ENCODE measurements around the gene OR2W3.

OR2W3 gene

DNA sequence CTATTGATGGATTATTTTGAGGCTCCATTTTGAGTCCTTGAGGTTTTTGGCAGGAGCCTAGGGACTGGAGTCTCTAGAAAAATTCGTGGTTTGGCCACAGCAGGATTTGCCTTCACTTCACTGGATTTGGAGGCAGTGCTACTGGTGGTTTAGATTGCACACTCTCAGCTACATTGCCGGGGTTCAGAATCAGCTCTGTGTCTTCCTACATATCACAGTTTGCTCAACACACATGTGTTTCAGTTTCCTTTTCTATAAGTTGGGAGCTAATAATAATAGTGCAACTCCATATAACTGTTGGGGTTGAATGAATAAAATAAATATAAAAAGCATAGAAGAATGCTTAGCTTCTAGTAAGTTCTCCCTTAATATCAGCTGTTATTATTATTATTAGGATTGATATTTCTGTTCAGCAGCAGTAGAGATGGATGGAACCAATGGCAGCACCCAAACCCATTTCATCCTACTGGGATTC lies at the start of gene OR2W3:
TSS of gene OR2W3 (plus strand) at position 425 of the 475 bp plus-strand sequence. CDS start at position 425, 0 bp downstream.
- DNase-seq: no peak

DNA sequence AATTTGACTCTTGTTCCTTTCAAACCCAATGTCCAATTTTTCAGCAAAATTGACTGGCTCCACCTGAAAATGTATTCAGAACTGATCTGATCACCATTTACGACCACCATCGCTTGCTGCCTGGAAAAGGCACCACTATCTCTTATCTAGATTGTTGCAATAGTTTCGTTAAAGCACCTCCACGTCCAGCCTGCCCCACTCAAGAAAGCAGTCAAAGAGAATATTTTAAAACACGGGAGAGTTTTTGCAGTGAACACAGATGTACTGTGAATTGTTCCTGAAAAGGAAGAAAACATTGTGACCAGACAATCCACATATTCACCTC lies 49.7 kb upstream of the OR2W3 start:
- DNase-seq: no peak

GRCh38 chr1:247848346-247848745 lies 47.0 kb upstream of the OR2W3 start:
- no peak for DNase-seq

DNA sequence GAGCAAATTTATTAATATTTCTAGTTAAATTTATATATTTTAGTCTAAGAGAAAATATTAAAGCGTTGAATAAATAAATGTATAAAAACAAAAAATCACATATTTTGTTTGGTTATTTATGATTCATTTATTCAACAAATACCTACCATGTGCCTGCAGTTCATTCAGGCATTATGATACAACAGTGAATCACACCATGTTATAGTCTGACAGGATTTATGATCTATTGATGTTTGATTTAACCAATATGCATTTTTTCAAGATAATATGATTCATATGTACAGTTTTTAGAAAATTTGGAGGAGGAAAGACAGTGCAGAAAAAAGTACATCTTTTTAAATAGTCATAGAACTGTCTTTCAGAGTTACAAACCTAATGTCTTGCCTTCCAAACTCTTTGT lies 45.8 kb upstream of the OR2W3 start:
- no peak for DNase-seq

- DNase-seq: no peak
Observed at GRCh38 chr1:247854899-247855545, 40.4 kb upstream of the OR2W3 start.

DNA sequence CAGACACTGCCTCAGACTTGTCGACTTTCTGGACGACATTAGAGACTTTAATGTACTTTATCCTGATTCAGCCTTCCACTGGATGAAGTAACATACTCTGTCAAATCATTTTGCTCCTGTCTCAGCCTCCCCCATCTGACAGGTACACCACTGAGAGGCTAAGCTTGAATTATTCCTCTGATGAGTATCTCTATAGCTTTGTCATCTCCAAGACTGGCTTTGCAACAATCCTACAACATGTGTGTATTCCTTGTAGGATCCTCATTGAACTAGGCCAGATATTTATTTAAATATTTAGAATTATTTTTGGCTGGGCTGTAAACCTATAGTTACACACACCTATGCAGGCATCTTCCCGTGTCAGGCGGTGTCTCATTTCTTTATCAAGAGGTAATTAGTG lies 39.5 kb upstream of the OR2W3 start:
- no peak for DNase-seq

GRCh38 chr1:247857069-247857984 lies 38.1 kb upstream of the OR2W3 start, which contains the start of gene TRIM58:
Gene TRIM58 (plus strand): TSS chr1:247857187. CDS start chr1:247857247, 60 bp downstream.
- DNase-seq: no peak

DNA sequence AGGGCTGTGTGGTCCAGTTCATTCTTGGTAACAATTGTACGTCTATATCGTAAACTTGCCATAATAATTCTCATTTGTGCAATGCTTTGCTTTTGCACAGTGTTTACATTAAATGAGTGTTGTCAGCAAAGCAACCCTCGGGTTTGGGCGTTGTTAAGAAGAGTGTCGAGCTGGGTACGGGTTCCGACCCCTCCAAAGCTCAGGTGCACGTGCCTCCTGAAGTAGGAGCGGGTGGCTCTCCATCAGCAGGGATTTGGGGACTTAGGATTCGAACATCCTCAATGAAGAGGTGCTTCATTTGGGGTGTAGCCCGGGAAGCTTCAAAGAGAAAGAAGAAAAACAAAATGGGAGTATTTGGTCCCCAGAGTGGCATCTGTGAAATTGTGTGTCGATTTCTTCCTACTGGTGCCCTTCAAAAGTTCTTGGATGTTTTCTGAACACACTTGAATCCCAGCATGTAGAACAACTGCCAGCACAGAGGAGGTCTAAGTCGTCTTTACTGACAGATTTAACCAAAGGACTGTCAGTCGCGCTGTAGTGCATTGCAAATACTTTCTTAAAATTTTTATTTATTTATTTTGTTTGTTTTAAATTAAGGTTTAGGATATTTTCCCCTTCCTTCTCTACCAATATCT lies 37.3 kb upstream of the OR2W3 start:
- no peak for DNase-seq

GRCh38 chr1:247862756-247863155 lies 32.6 kb upstream of the OR2W3 start:
- no peak for DNase-seq

DNA sequence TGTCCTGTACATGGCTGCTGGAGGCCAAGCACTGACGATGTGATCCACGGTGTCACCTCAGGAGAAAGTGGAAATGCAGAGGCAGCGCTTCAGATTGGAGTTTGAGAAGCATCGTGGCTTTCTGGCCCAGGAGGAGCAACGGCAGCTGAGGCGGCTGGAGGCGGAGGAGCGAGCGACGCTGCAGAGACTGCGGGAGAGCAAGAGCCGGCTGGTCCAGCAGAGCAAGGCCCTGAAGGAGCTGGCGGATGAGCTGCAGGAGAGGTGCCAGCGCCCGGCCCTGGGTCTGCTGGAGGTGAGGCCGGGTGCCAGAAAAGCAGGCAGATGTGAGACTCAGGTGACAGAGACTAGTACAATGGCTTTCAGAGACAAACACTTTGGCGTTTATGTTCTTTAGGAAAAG lies 30.7 kb upstream of the OR2W3 start:
- DNase-seq: no peak

- DNase-seq: no peak
Observed at GRCh38 chr1:247865416-247865815, 30.0 kb upstream of the OR2W3 start.

DNA sequence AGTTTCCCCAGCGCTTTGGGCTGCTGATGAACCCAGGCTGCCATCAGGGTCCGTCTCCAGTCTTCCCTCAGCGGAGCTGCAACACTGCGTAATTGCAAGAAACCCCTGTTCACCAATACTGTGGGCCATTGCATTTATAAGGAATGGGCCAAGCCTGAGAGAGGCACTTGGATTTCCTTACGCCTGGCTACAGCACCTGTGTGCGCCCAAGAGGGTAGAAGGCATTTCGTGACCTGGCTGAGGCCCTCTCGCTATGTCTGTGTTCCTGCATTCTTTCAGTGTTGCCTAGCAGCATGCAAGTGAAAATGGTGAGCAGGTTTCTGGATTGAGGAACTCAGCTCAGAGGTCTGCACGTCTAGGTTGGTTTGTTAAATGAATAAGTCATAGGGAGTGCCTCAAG lies 12.0 kb upstream of the OR2W3 start:
- DNase-seq: no peak

DNA sequence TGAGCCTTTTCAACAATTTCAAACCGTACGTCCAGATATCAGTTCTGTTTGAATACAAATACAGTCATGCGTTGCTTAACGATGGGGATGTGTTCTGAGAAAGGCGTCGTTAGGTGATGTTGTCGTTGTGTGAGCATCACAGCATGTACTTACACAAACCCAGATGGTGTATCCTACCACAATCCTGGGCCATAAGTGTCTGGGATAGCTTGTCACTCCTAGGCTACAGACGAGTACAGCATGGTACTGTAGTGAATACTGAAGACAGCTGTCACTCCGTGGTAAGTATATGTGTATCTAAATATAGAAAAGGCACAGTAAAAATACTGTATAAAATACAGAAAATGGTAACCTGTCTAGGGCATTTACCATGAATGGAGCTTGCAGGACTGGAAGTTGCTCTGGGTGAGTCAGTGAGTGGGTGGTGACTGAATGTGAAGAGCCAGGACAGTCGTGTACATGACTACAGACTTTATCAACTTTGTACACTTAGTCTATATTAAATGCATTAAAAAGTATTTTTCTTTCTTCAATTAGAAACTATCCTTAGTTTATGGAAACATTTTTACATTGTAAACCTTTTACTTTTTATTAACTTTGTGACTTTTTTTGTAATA lies 10.5 kb upstream of the OR2W3 start:
- DNase-seq: peak in 1 of 2 donors; percentile 1

DNA sequence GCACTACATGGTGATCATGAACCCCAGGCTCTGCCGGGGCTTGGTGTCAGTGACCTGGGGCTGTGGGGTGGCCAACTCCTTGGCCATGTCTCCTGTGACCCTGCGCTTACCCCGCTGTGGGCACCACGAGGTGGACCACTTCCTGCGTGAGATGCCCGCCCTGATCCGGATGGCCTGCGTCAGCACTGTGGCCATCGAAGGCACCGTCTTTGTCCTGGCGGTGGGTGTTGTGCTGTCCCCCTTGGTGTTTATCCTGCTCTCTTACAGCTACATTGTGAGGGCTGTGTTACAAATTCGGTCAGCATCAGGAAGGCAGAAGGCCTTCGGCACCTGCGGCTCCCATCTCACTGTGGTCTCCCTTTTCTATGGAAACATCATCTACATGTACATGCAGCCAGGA lies 589 bp downstream of the OR2W3 start:
- no peak for DNase-seq

GRCh38 chr1:247904122-247904521 lies 8.7 kb downstream of the OR2W3 start:
- DNase-seq: no peak

- DNase-seq: no peak
Observed at GRCh38 chr1:247905181-247905580, 9.8 kb downstream of the OR2W3 start.

- DNase-seq: no peak
Observed at GRCh38 chr1:247905910-247906503, 10.6 kb downstream of the OR2W3 start.

GRCh38 chr1:247906504-247907047 lies 11.2 kb downstream of the OR2W3 start:
- no peak for DNase-seq

- no peak for DNase-seq
Observed at GRCh38 chr1:247908766-247909165, 13.4 kb downstream of the OR2W3 start.

DNA sequence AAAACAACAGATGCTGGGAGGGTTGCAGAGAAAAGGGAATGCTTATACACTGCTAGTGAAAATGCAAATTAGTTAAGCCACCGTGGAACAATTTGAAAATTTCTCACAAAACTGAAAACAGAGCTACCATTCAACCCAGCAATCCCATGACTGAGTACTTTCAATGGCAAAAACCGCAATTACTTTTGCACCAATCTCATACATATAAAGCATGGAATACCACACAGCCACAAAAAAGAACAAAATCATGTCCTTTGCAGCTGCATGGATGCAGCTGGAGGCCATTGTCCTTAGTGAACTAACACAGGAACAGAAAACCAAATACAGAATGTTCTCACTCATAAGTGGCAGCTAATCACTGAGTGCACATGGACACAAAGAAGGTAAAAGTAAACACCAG lies 18.4 kb downstream of the OR2W3 start:
- DNase-seq: no peak

- DNase-seq: no peak
Observed at GRCh38 chr1:247914941-247915662, 19.7 kb downstream of the OR2W3 start.

GRCh38 chr1:247919952-247920351 lies 24.6 kb downstream of the OR2W3 start, which contains the start of gene OR2T8:
Gene OR2T8 (plus strand): TSS chr1:247920252. CDS start chr1:247921018, 766 bp downstream.
- DNase-seq: no peak
